Gastroesophageal sphincter (tissue), 3 donors: ENCODE measurements around the gene INPP5D.

ENCODE experiments used
- POLR2A ChIP-seq, 2 donors: fragments of 450-650 bp; IDR thresholded peaks; one replicate each; pipeline ENCODE4 v1.6.1; 2017; ENCODE audit warnings: antibody characterized with exemption in 2 of 2, mild to moderate bottlenecking in 2 of 2, moderate library complexity in 1 of 2
- POLR2AphosphoS5 ChIP-seq: sonication (generic); formaldehyde crosslinking; IDR thresholded peaks from one replicate; pipeline ENCODE4 v1.6.1; 2017; ENCODE audit warnings: antibody characterized with exemption
- TF ChIP-seq, protein P1 (sequence below), 4 experiments: fragments of 200-600 bp in 2 of 4; fragments of 450-650 bp in 2 of 4; sonication (generic) in 1 of 4; IDR thresholded peaks; one replicate each; pipeline ENCODE4 v1.5.1; 2017 to 2019; ENCODE audit warnings: antibody characterized with exemption in 4 of 4, mild to moderate bottlenecking in 2 of 4, moderate library complexity in 2 of 4

DNA sequence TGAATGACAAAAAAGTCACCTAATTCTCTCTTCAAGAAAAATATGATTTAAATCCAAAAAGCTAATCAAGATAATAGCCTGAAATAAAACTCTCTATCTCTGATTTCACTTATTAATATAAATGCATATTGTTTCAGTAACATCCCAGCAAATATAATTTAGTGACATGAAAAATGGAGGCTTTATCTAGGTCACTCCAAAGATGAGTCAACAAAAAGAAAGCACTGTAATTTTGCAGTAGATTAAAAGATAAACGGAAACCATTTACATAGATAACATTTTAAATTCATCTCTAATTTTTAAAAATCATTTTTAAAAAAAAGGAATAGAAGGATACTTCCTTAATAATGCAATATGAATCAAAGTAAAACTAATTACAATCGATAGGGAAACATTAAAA is 76.9 kb downstream of the INPP5D start:
- TF ChIP-seq, protein P1, sequence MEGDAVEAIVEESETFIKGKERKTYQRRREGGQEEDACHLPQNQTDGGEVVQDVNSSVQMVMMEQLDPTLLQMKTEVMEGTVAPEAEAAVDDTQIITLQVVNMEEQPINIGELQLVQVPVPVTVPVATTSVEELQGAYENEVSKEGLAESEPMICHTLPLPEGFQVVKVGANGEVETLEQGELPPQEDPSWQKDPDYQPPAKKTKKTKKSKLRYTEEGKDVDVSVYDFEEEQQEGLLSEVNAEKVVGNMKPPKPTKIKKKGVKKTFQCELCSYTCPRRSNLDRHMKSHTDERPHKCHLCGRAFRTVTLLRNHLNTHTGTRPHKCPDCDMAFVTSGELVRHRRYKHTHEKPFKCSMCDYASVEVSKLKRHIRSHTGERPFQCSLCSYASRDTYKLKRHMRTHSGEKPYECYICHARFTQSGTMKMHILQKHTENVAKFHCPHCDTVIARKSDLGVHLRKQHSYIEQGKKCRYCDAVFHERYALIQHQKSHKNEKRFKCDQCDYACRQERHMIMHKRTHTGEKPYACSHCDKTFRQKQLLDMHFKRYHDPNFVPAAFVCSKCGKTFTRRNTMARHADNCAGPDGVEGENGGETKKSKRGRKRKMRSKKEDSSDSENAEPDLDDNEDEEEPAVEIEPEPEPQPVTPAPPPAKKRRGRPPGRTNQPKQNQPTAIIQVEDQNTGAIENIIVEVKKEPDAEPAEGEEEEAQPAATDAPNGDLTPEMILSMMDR (IDR thresholded peaks at IDR 0.05), result no peak
- TF ChIP-seq POLR2A (IDR thresholded peaks at IDR 0.05) (no peak), POLR2AphosphoS5 (no peak)
